ENCODE measurements around the gene ANKK1.

ANKK1 gene

GRCh38 chr11:113408206-113408605 lies 20.6 kb downstream of the ANKK1 start:
- H3K27me3 ChIP-seq (ENCODE audit: low read depth): no peaks in the 10 kb centered on the region

DNA sequence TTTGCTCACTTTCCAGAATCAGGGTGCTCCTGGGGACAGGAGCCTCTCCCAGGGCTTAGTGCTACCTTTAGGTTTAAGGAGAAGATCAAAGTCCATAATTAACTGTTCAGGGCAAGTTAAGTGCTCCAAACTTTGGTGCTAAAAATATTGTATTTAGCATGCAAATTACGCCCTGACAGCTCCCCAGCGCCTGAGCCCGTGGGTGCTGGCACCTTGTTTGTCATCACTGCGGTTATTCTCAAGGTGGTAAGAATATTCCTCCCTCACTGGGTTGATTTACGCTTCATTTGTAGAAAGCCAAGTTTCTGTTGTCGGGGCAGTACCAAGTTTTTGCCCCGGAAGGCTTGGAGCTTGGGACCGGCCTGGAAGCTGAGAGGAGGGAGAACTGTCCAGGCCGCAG lies 21.3 kb downstream of the ANKK1 start:
- no peaks in the 10 kb centered on the region for H3K36me3 ChIP-seq (replicated peaks)
- H3K9me3 ChIP-seq: no peaks in the 10 kb centered on the region
- no peak for DNase-seq (ENCODE audit: low spot score in 2 of 2)
- H3K4me3 ChIP-seq: no peak overlapping the region
- in situ Hi-C loops (cut with MboI; ENCODE audit: low sequenced_read_pairs): no loop called here
- no peaks in the 10 kb centered on the region for H3K4me1 ChIP-seq
- H3K27me3 ChIP-seq (ENCODE audit: low read depth): no peaks in the 10 kb centered on the region

More at GRCh38 chr11:113408206-113408605, 20.6 kb downstream of the ANKK1 start:
- Histone ChIP-seq H3K4me3 (no peak overlapping the region), H3K36me3 (replicated peaks) (no peaks in the 10 kb centered on the region), H3K9me3 (no peaks in the 10 kb centered on the region), H3K4me1 (no peaks in the 10 kb centered on the region)
- in situ Hi-C loops (cut with MboI; ENCODE audit: low sequenced_read_pairs): no loop called here
- no peak for DNase-seq (ENCODE audit: low spot score in 2 of 2)

- no peaks in the 10 kb centered on the region for H3K4me1 ChIP-seq
- no peaks in the 10 kb centered on the region for H3K36me3 ChIP-seq (replicated peaks)
- no peak overlapping the region for H3K4me3 ChIP-seq
- DNase-seq (ENCODE audit: low spot score in 2 of 2): no peak
- H3K27me3 ChIP-seq (ENCODE audit: low read depth): no peaks in the 10 kb centered on the region
- no peaks in the 10 kb centered on the region for H3K9me3 ChIP-seq
- in situ Hi-C loops (cut with MboI; ENCODE audit: low sequenced_read_pairs): no loop called here
These were observed 21.9 kb downstream of the ANKK1 start for GRCh38 chr11:113409526-113409925.

GRCh38 chr11:113410414-113411135 lies 23.0 kb downstream of the ANKK1 start:
- Histone ChIP-seq H3K4me3 (no peak overlapping the region), H3K9me3 (no peaks in the 10 kb centered on the region), H3K27me3 (ENCODE audit: low read depth) (no peaks in the 10 kb centered on the region), H3K36me3 (replicated peaks) (no peaks in the 10 kb centered on the region), H3K4me1 (no peaks in the 10 kb centered on the region)
- in situ Hi-C loops (cut with MboI; ENCODE audit: low sequenced_read_pairs): no loop called here
- DNase-seq (ENCODE audit: low spot score in 2 of 2): no peak

DNA sequence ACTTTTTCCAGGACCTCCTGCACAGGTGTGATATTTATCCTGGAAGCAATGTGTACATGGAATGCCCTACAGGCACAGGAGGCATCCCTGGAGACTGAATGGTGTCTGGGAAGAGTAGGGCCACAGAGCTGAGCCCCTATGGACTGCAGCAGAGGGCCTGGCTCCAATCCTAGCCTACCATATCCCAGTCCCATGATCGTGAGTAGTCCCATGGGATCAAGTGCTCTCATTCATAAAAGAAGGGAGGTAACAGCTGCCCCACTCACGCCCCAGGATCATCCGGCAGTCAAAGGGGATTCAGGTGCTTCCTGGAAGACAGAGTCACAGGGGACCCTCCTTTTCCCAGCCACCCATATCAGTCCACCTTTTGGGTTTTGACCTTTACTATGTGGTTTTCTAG lies 24.0 kb downstream of the ANKK1 start:
- Histone ChIP-seq H3K4me3 (no peak overlapping the region), H3K9me3 (no peaks in the 10 kb centered on the region), H3K27me3 (ENCODE audit: low read depth) (no peaks in the 10 kb centered on the region), H3K4me1 (no peaks in the 10 kb centered on the region), H3K36me3 (replicated peaks) (no peaks in the 10 kb centered on the region)
- in situ Hi-C loops (cut with MboI; ENCODE audit: low sequenced_read_pairs): no loop called here
- no peak for DNase-seq (ENCODE audit: low spot score in 2 of 2)

DNA sequence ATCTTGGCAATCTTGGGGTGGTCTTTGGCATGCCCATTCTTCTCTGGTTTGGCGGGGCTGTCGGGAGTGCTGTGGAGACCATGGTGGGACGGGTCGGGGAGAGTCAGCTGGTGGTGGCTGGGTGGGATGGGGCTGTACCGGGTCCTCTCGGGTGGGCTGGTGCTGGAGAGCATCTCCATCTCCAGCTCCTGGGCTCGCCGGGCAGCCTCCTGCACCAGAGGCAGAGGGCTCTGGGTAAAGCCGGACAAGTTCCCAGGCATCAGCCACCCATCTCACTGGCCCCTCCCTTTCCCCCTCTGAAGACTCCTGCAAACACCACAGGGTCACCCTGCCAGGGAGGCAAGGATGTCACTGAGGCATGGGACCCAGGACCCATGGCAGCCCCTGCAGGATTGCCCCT lies 25.1 kb downstream of the ANKK1 start:
- Histone ChIP-seq H3K9me3 (no peaks in the 10 kb centered on the region), H3K36me3 (replicated peaks) (no peaks in the 10 kb centered on the region), H3K4me3 (no peak overlapping the region), H3K4me1 (no peaks in the 10 kb centered on the region), H3K27me3 (ENCODE audit: low read depth) (no peaks in the 10 kb centered on the region)
- DNase-seq (ENCODE audit: low spot score in 2 of 2): no peak
- in situ Hi-C loops (cut with MboI; ENCODE audit: low sequenced_read_pairs): no loop called here

- no peak for DNase-seq (ENCODE audit: low spot score in 2 of 2)
- Histone ChIP-seq H3K4me1 (no peaks in the 10 kb centered on the region), H3K4me3 (no peak overlapping the region), H3K9me3 (no peaks in the 10 kb centered on the region), H3K27me3 (ENCODE audit: low read depth) (no peaks in the 10 kb centered on the region), H3K36me3 (replicated peaks) (no peaks in the 10 kb centered on the region)
- in situ Hi-C loops (cut with MboI; ENCODE audit: low sequenced_read_pairs): no loop called here
These were observed 27.8 kb downstream of the ANKK1 start for GRCh38 chr11:113415343-113415742.

DNA sequence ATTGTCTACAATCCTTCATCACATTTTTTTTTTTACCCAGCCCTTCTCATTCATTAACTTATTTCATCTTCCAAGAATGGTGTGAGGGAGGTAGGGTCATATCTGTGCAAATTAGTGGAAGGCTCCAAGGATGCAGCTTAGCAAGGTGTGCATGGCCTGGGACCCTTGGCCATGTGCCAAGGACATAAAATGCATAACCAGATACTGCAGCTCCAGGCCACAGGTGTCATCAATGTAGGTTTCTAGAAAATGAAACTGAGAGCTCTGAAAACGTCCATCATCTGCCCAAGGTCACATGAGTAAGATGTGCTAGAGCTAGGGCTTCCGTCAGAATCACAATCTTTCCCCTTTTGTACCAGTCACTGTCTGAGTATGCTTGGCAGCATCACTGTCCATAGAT lies 29.8 kb downstream of the ANKK1 start:
- Histone ChIP-seq H3K4me1 (no peaks in the 10 kb centered on the region), H3K9me3 (no peaks in the 10 kb centered on the region), H3K4me3 (no peak overlapping the region), H3K36me3 (replicated peaks) (no peaks in the 10 kb centered on the region), H3K27me3 (ENCODE audit: low read depth) (no peaks in the 10 kb centered on the region)
- DNase-seq (ENCODE audit: low spot score in 2 of 2): no peak
- in situ Hi-C loops (cut with MboI; ENCODE audit: low sequenced_read_pairs): no loop called here

GRCh38 chr11:113419454-113420003 lies 31.9 kb downstream of the ANKK1 start:
- H3K4me3 ChIP-seq: no peak overlapping the region
- H3K9me3 ChIP-seq: no peaks in the 10 kb centered on the region
- no peaks in the 10 kb centered on the region for H3K27me3 ChIP-seq (ENCODE audit: low read depth)
- no peak for DNase-seq (ENCODE audit: low spot score in 2 of 2)
- no peaks in the 10 kb centered on the region for H3K36me3 ChIP-seq (replicated peaks)
- in situ Hi-C loops (cut with MboI; ENCODE audit: low sequenced_read_pairs): no loop called here
- H3K4me1 ChIP-seq: no peaks in the 10 kb centered on the region

GRCh38 chr11:113420808-113421207 lies 33.2 kb downstream of the ANKK1 start:
- DNase-seq (ENCODE audit: low spot score in 2 of 2): no peak
- Histone ChIP-seq H3K4me3 (no peak overlapping the region), H3K9me3 (no peaks in the 10 kb centered on the region), H3K27me3 (ENCODE audit: low read depth) (no peaks in the 10 kb centered on the region), H3K4me1 (no peaks in the 10 kb centered on the region), H3K36me3 (replicated peaks) (no peaks in the 10 kb centered on the region)
- in situ Hi-C loops (cut with MboI; ENCODE audit: low sequenced_read_pairs): no loop called here

- in situ Hi-C loops (cut with MboI; ENCODE audit: low sequenced_read_pairs): no loop called here
- Histone ChIP-seq H3K9me3 (no peaks in the 10 kb centered on the region), H3K36me3 (replicated peaks) (no peaks in the 10 kb centered on the region)
These were observed 39.1 kb downstream of the ANKK1 start for GRCh38 chr11:113426686-113427085.

DNA sequence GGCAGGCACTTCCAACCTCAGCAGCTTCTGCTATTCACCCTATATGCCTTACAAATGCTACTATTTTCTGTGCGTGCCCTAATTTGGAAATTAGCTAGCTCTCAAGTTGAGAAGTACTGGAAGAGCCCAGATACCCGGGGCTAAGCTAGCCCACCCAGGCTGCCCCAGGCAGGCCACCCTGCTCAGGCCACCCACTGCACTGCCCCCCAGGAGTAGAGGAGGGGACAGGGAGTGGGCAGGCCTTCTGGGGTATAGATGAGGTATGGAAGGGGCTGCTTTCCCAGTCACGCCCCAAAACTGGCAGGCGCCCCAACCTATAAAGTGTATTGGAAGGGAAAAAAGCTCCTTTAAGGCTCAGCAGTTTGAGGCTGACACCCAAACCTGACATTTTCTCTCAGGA lies 44.2 kb downstream of the ANKK1 start:
- no peaks in the 10 kb centered on the region for H3K36me3 ChIP-seq (replicated peaks)
- in situ Hi-C loops (cut with MboI; ENCODE audit: low sequenced_read_pairs): no loop called here
- no peak for DNase-seq (ENCODE audit: low spot score in 2 of 2)
- no peaks in the 10 kb centered on the region for H3K27me3 ChIP-seq (ENCODE audit: low read depth)
- H3K4me1 ChIP-seq: no peaks in the 10 kb centered on the region
- no peak overlapping the region for H3K4me3 ChIP-seq
- no peaks in the 10 kb centered on the region for H3K9me3 ChIP-seq

More at GRCh38 chr11:113426686-113427085, 39.1 kb downstream of the ANKK1 start:
- DNase-seq (ENCODE audit: low spot score in 2 of 2): no peak
- Histone ChIP-seq H3K4me3 (no peak overlapping the region), H3K4me1 (no peaks in the 10 kb centered on the region), H3K27me3 (ENCODE audit: low read depth) (no peaks in the 10 kb centered on the region)

- H3K9me3 ChIP-seq: no peaks in the 10 kb centered on the region
- in situ Hi-C loops (cut with MboI; ENCODE audit: low sequenced_read_pairs): no loop called here
- H3K27me3 ChIP-seq (ENCODE audit: low read depth): no peaks in the 10 kb centered on the region
- H3K4me1 ChIP-seq: no peaks in the 10 kb centered on the region
- DNase-seq (ENCODE audit: low spot score in 2 of 2): no peak
- H3K4me3 ChIP-seq: no peak overlapping the region
- no peaks in the 10 kb centered on the region for H3K36me3 ChIP-seq (replicated peaks)
These were observed 47.8 kb downstream of the ANKK1 start for GRCh38 chr11:113435190-113435968.

DNA sequence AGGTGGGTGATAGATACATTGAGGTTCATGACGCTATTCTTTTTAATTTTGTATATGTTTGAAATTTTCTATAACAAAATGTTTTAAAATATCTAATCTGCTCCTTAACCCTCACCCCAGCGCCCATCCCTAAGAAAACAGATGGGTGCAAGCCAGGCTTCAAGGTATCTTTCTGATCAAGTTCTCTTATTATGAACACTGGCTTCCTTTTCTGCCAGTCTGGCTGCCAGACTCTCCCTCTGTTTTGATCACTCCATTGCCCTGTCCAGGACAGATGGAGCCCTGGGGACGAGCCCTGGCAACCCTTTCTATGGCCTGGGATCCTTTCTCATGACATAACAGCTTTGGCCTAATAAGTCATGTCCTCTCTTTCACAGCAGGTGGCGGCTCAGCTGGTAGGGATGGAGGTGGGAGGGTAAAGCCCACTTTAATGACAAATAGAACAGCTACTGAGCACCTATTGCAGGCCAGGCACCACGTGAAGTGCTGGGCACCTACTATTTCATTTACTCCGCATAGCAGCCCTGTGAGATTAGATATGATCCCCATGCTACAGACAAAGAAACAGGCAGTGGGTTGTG lies 49.2 kb downstream of the ANKK1 start:
- in situ Hi-C loops (cut with MboI; ENCODE audit: low sequenced_read_pairs): no loop called here
- no peak for DNase-seq (ENCODE audit: low spot score in 2 of 2)
- H3K9me3 ChIP-seq: no peaks in the 10 kb centered on the region
- no peak overlapping the region for H3K4me3 ChIP-seq
- no peaks in the 10 kb centered on the region for H3K4me1 ChIP-seq
- H3K27me3 ChIP-seq (ENCODE audit: low read depth): no peaks in the 10 kb centered on the region
- H3K36me3 ChIP-seq (replicated peaks): no peaks in the 10 kb centered on the region
